HG03571 (cell line): ENCODE measurements around the gene RAB40C.

Experiments used
- ATAC-seq: cut with Tn5 transposase; IDR thresholded peaks from one replicate; pipeline ENCODE4 v1.9.1; 2021; ENCODE audit not compliant: unreplicated experiment

RAB40C gene

GRCh38 chr16:610513-611381, 20.9 kb downstream of the RAB40C start:
- ATAC-seq: no peak

- no peak for ATAC-seq
These were observed 25.3 kb downstream of the RAB40C start for GRCh38 chr16:615122-615521.

GRCh38 chr16:616733-617586, 27.1 kb downstream of the RAB40C start:
- ATAC-seq: no peak

GRCh38 chr16:617855-618254, 28.0 kb downstream of the RAB40C start:
- no peak for ATAC-seq

GRCh38 chr16:619476-620100, 29.7 kb downstream of the RAB40C start:
- ATAC-seq: no peak

GRCh38 chr16:620700-621525, 31.0 kb downstream of the RAB40C start:
- ATAC-seq: no peak

- ATAC-seq: no peak
These were observed 31.8 kb downstream of the RAB40C start for GRCh38 chr16:621526-622105.

- no peak for ATAC-seq
These were observed 33.0 kb downstream of the RAB40C start for GRCh38 chr16:622920-623280.

GRCh38 chr16:624526-625070, 34.7 kb downstream of the RAB40C start:
- ATAC-seq: no peak

GRCh38 chr16:625117-625976, 35.5 kb downstream of the RAB40C start:
- no peak for ATAC-seq

- no peak for ATAC-seq
These were observed 36.3 kb downstream of the RAB40C start for GRCh38 chr16:625977-626765.

GRCh38 chr16:626787-627453, 37.1 kb downstream of the RAB40C start:
- no peak for ATAC-seq

- ATAC-seq: no peak
These were observed 37.8 kb downstream of the RAB40C start for GRCh38 chr16:627454-628239.

GRCh38 chr16:628321-629061, 38.6 kb downstream of the RAB40C start:
- no peak for ATAC-seq

GRCh38 chr16:629185-629832, 39.4 kb downstream of the RAB40C start:
- ATAC-seq: no peak

- ATAC-seq: no peak
These were observed 40.0 kb downstream of the RAB40C start for GRCh38 chr16:629833-630248.
